ENCODE data around the gene PHF13. TPM values are rescaled to one million over a fixed set of nuclear protein-coding genes. Genes with fewer than 3 reads are reported as not detected.
A peak's percentile ranks its signal among the peaks of the same experiment; 100 is the strongest.

PHF13 gene
- total and polyA plus RNA-seq, 9 of the 15 experiments (the other 6 are each of a cell fraction or from before 2014, with no cell fraction given): 1.8 to 36.1 (median 11.7) TPM

DNA sequence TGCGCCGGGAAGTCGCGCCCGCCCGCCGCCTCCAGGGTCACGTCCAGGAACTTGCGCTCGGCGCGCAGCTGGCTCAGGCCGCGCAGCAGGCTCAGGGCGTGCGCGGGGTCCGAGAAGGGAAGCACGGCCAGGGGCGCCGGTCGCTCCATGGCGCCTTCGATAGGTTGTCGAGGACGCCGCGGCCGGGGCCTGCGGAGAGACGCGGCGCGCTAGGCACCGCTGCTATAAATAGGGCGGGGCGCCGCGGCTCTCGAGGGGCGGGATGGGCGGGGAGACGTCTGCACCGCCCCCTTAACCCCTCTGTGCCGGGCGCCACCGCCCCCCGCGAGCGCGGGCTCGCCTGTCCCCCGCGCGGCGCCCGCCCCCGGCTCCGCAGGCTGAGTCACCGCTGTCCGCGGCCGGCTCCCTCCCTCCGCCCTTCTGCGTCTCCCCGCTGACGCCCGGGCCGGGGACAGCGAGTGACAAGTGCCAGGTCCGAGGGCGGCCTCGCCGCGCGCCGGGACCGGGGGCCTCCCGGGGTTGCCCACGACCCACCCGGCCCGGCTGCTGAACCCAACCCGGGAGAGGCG lies 10.8 kb upstream of the PHF13 start, which contains the start of gene KLHL21:
Gene KLHL21 (minus strand): TSS at position 201 of the 569 bp plus-strand sequence. CDS start 52 bp downstream, at position 149.
- POLR2A ChIA-PET: interaction anchor here (0.6 to 10.7 kb wide), 16 partner anchors 8 to 717 kb away, joined by 3 to 221 read pairs (median 4); partner anchors contain the start of genes PHF13, THAP3 and ZBTB48
- ATAC-seq: peak; percentile 84
- peaks cover 14% of the 10 kb centered on the region for H3K9me1 ChIP-seq (ENCODE audit: control insufficient read depth, insufficient read depth, low read length)
- no peaks in the 10 kb centered on the region for H3K27me3 ChIP-seq (ENCODE audit: control insufficient read depth in 2 of 2, insufficient read depth in 2 of 2, low read length in 2 of 2)
- H4K20me1 ChIP-seq (replicated peaks; ENCODE audit: control insufficient read depth, insufficient read depth, low read length): peaks cover 33% of the 10 kb centered on the region
- in situ Hi-C loops (cut with MboI) (no loop called here), intact Hi-C loops (cut with micrococcal nuclease) (no loop called here)
- under 1% methylated on average over 36 of the region's 84 CpGs for WGBS (ENCODE audit: insufficient coverage, low coverage, missing lambda C conversion rate)
- peaks cover 29% of the 10 kb centered on the region; the same call in 2 of the 3 replicates for H3K36me3 ChIP-seq (ENCODE audit: control insufficient read depth, insufficient read depth, low read length)
- peak within 1 kb of the TSS; percentile 99 for H3K4me2 ChIP-seq (ENCODE audit: insufficient read depth, low read length)
- H3K4me3 ChIP-seq: peak within 1 kb of the TSS; percentile 89
- peak; percentile 93 to 98 (median 96) for DNase-seq (ENCODE audit: extremely low read depth in 1 of 4, low spot score in 3 of 4)
- H3K4me1 ChIP-seq (replicated peaks in 1 of 2; ENCODE audit: control insufficient read depth in 2 of 2, insufficient read depth in 2 of 2, low read length in 2 of 2): peaks cover 33 to 56% of the 10 kb centered on the region in 2 experiments
- H2AFZ ChIP-seq (ENCODE audit: low read depth, low read length): peak within 1 kb of the TSS; percentile 100
- FAIRE-seq: no peak
- no TSS peak for BruUV-seq (replicated peaks)
- H3K79me2 ChIP-seq (ENCODE audit: control insufficient read depth, insufficient read depth, low read length): peaks cover 47% of the 10 kb centered on the region
- CTCF ChIA-PET (ENCODE audit: low intra/inter-chr PET ratio): no interaction called here
- H3K9me3 ChIP-seq (replicated peaks; ENCODE audit: control insufficient read depth, insufficient read depth, low read depth, low read length): no peaks in the 10 kb centered on the region
- H3K9ac ChIP-seq (ENCODE audit: insufficient read depth in 1 of 2, low read depth in 2 of 2, low read length in 2 of 2): peak within 1 kb of the TSS; percentile 95 to 100
- H3K27ac ChIP-seq (ENCODE audit: extremely low read depth, low read depth, low read length): peak within 1 kb of the TSS; percentile 99
- no peak; the same call in 1 of the 2 replicates for TF ChIP-seq C11orf30 (IDR thresholded peaks at IDR 0.05; ENCODE audit: low read depth)
- no peak for TF ChIP-seq ZFP36 (IDR thresholded peaks at IDR 0.05; ENCODE audit: low read depth, low read length, partially characterized antibody)
- TF ChIP-seq SIRT6 (IDR thresholded peaks at IDR 0.05; ENCODE audit: low read depth, low read length): no peak
- TF ChIP-seq, protein P1, sequence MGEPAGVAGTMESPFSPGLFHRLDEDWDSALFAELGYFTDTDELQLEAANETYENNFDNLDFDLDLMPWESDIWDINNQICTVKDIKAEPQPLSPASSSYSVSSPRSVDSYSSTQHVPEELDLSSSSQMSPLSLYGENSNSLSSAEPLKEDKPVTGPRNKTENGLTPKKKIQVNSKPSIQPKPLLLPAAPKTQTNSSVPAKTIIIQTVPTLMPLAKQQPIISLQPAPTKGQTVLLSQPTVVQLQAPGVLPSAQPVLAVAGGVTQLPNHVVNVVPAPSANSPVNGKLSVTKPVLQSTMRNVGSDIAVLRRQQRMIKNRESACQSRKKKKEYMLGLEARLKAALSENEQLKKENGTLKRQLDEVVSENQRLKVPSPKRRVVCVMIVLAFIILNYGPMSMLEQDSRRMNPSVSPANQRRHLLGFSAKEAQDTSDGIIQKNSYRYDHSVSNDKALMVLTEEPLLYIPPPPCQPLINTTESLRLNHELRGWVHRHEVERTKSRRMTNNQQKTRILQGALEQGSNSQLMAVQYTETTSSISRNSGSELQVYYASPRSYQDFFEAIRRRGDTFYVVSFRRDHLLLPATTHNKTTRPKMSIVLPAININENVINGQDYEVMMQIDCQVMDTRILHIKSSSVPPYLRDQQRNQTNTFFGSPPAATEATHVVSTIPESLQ (CRISPR knock-in tag; IDR thresholded peaks at IDR 0.05): no peak; the same call in 1 of the 2 replicates
- no peak for TF ChIP-seq ZBTB34 (CRISPR knock-in tag; IDR thresholded peaks at IDR 0.05)
- 0 out of 2 replicates have a peak, but pooled peaks have one; percentile 10 for TF ChIP-seq ZNF644 (tag; IDR thresholded peaks at IDR 0.05; ENCODE audit: low read depth)
- no peak for TF ChIP-seq RFX7 (CRISPR knock-in tag; IDR thresholded peaks at IDR 0.05)
- no peak for TF ChIP-seq RBBP5 (IDR thresholded peaks at IDR 0.05; ENCODE audit: borderline replicate concordance, insufficient read depth, low read length, poor library complexity, severe bottlenecking)
- peak; percentile 96 for TF ChIP-seq JUND (IDR thresholded peaks at IDR 0.05; ENCODE audit: borderline replicate concordance, low read depth, low read length)
- peak; percentile 84; the same call in 1 of the 3 replicates for TF ChIP-seq JUND (tag; IDR thresholded peaks at IDR 0.05; ENCODE audit: borderline replicate concordance, low read depth, low read length)
- no peak for TF ChIP-seq SMARCB1 (IDR thresholded peaks at IDR 0.05; ENCODE audit: insufficient read length, low read depth)
- no peak for TF ChIP-seq NKRF (IDR thresholded peaks at IDR 0.05; ENCODE audit: borderline replicate concordance)
- TF ChIP-seq SNAPC5 (CRISPR knock-in tag; IDR thresholded peaks at IDR 0.05): no peak
- TF ChIP-seq DDX20 (tag; IDR thresholded peaks at IDR 0.05; ENCODE audit: low read depth): no peak
- TF ChIP-seq, protein P2, sequence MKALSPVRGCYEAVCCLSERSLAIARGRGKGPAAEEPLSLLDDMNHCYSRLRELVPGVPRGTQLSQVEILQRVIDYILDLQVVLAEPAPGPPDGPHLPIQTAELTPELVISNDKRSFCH (CRISPR knock-in tag; IDR thresholded peaks at IDR 0.05): no peak
- TF ChIP-seq, protein P2 (tag; IDR thresholded peaks at IDR 0.05): no peak; the same call in 1 of the 2 replicates

Data from K562 (cell line).